DND-41 (cell line): ENCODE measurements around the gene TMEM181.
"Not testable (repeated sequence)": the region's sequence is repeated elsewhere in the genome, so short reads cannot be mapped to it uniquely, and the experiment has no call there.

Source experiments
- ATAC-seq: fragments of 200-7000 bp; cut with Tn5 transposase; 3 replicates; pipeline ENCODE4 v1.9.1; 2021; ENCODE audit warnings: low read depth; ENCODE audit not compliant: insufficient read depth
- DNase-seq: peaks from one replicate; pipeline ENCODE4 v3.0.0-alpha.2; 2020
- H2AFZ ChIP-seq: 2 replicates; pipeline ENCODE4 v1.6.0; 2012; ENCODE audit warnings: low read depth, low read length
- H3K27ac ChIP-seq: 2 replicates; pipeline ENCODE4 v1.5.1; 2012; ENCODE audit warnings: low read length, inconsistent platforms
- H3K27me3 ChIP-seq: fragments of 200-600 bp; sonication (generic); 2 replicates; pipeline ENCODE4 v1.6.0; 2012; ENCODE audit warnings: low read length, mild to moderate bottlenecking, inconsistent platforms; ENCODE audit not compliant: insufficient read depth, poor library complexity
- H3K36me3 ChIP-seq: 2 replicates; pipeline ENCODE4 v1.5.1; 2012; ENCODE audit warnings: low read length, inconsistent platforms; ENCODE audit not compliant: insufficient read depth
- H3K4me1 ChIP-seq: 2 replicates; pipeline ENCODE4 v1.5.1; 2012; ENCODE audit warnings: mild to moderate bottlenecking, low read length; ENCODE audit not compliant: insufficient read depth
- H3K4me2 ChIP-seq: 2 replicates; pipeline ENCODE4 v1.6.0; 2012; ENCODE audit warnings: mild to moderate bottlenecking, moderate library complexity, low read length, inconsistent platforms; ENCODE audit not compliant: insufficient read depth
- H3K4me3 ChIP-seq, 2 experiments: fragments of 200-600 bp in 1 of 2; shearing (Covaris generic) in 1 of 2; 2 replicates each; pipeline ENCODE4 v1.5.1; 2012 to 2016; ENCODE audit warnings: inconsistent platforms in 2 of 2, low read length in 2 of 2, mild to moderate bottlenecking in 2 of 2, low read depth in 1 of 2, moderate library complexity in 1 of 2
- H3K79me2 ChIP-seq: 2 replicates; pipeline ENCODE4 v1.6.0; 2012; ENCODE audit warnings: low read length, inconsistent platforms; ENCODE audit not compliant: insufficient read depth
- H3K9ac ChIP-seq: 2 replicates; pipeline ENCODE4 v1.6.0; 2012; ENCODE audit warnings: low read depth, mild to moderate bottlenecking, inconsistent platforms, low read length, moderate library complexity
- H3K9me3 ChIP-seq: 2 replicates; pipeline ENCODE4 v1.5.1; 2012; ENCODE audit warnings: low read length, moderate library complexity, mild to moderate bottlenecking, inconsistent platforms; ENCODE audit not compliant: insufficient read depth, severe bottlenecking
- H4K20me1 ChIP-seq: 2 replicates; pipeline ENCODE4 v1.6.0; 2012; ENCODE audit warnings: low read length; ENCODE audit not compliant: insufficient read depth
- CTCF ChIP-seq: IDR thresholded peaks from 2 replicates; pipeline ENCODE4 v1.5.1; 2012; ENCODE audit warnings: borderline replicate concordance, low read length, moderate library complexity, mild to moderate bottlenecking; ENCODE audit not compliant: poor library complexity, severe bottlenecking; ENCODE audit errors: extremely low read depth
- EZH2 ChIP-seq: IDR thresholded peaks from 3 replicates; pipeline ENCODE4 v1.6.1; 2012; ENCODE audit warnings: borderline replicate concordance, low read depth, mild to moderate bottlenecking, moderate library complexity, low read length, inconsistent platforms; ENCODE audit not compliant: severe bottlenecking

The TMEM181 gene

GRCh38 chr6:158518191-158519127 is 41.4 kb upstream of the TMEM181 start:
- Histone ChIP-seq H3K27me3 (no peaks in the 10 kb centered on the region), H3K4me2 (peak overlapping the region; percentile 77), H3K79me2 (no peaks in the 10 kb centered on the region), H4K20me1 (no peaks in the 10 kb centered on the region; the same call in 1 of the 2 replicates), H3K36me3 (no peaks in the 10 kb centered on the region), H3K9ac (peak overlapping the region; percentile 46), H3K27ac (peak overlapping the region; percentile 73), H3K4me1 (peaks cover 63% of the 10 kb centered on the region), H3K4me3 (peak overlapping the region; percentile 4 to 58; a peak in 3 of 4 replicates), H3K9me3 (no peaks in the 10 kb centered on the region), H2AFZ (peak overlapping the region; percentile 84)
- TF ChIP-seq EZH2: no peak
- peak; percentile 82 for TF ChIP-seq CTCF
- DNase-seq (peak; percentile 89), ATAC-seq (peak; percentile 84)

- Histone ChIP-seq H3K79me2 (no peaks in the 10 kb centered on the region), H4K20me1 (no peaks in the 10 kb centered on the region; the same call in 1 of the 2 replicates), H3K27ac (no peak overlapping the region), H3K4me1 (peaks cover 55% of the 10 kb centered on the region), H3K36me3 (no peaks in the 10 kb centered on the region), H3K4me2 (peak overlapping the region; percentile 77), H3K27me3 (no peaks in the 10 kb centered on the region), H3K9me3 (no peaks in the 10 kb centered on the region), H3K4me3 (peak overlapping the region in 1 of 2 experiments; percentile 58; a peak in 1 of 4 replicates), H2AFZ (no peak overlapping the region), H3K9ac (peak overlapping the region; percentile 46; the same call in 1 of the 2 replicates)
- ATAC-seq (no peak), DNase-seq (peak; percentile 24)
- no peak for TF ChIP-seq CTCF
- TF ChIP-seq EZH2: no peak
Observed at GRCh38 chr6:158519300-158519699, 40.6 kb upstream of the TMEM181 start.

GRCh38 chr6:158519761-158520160 is 40.1 kb upstream of the TMEM181 start:
- ATAC-seq: no peak

GRCh38 chr6:158520975-158521374 is 38.9 kb upstream of the TMEM181 start:
- H3K36me3 ChIP-seq, H3K4me2 ChIP-seq, H3K79me2 ChIP-seq, ATAC-seq, H3K27me3 ChIP-seq, H3K4me3 ChIP-seq, DNase-seq, H2AFZ ChIP-seq, H3K9ac ChIP-seq, H3K9me3 ChIP-seq, H4K20me1 ChIP-seq, H3K27ac ChIP-seq: not testable (repeated sequence)
- peaks cover 40% of the 10 kb centered on the region for H3K4me1 ChIP-seq

More at GRCh38 chr6:158519761-158520160, 40.1 kb upstream of the TMEM181 start:
- peak overlapping the region; percentile 77 for H3K4me2 ChIP-seq
- no peak for DNase-seq
- TF ChIP-seq EZH2: no peak
- no peak for TF ChIP-seq CTCF
- peaks cover 50% of the 10 kb centered on the region for H3K4me1 ChIP-seq
- H3K9me3 ChIP-seq: no peaks in the 10 kb centered on the region
- H3K36me3 ChIP-seq: no peaks in the 10 kb centered on the region
- no peak overlapping the region for H3K9ac ChIP-seq
- no peaks in the 10 kb centered on the region; the same call in 1 of the 2 replicates for H4K20me1 ChIP-seq
- H3K4me3 ChIP-seq: no peak overlapping the region
- no peak overlapping the region for H2AFZ ChIP-seq
- no peaks in the 10 kb centered on the region for H3K27me3 ChIP-seq
- H3K27ac ChIP-seq: no peak overlapping the region
- H3K79me2 ChIP-seq: no peaks in the 10 kb centered on the region
